H1 (cell line): Measurements from ENCODE around the gene ARR3. TPM values are rescaled to one million over a fixed set of nuclear protein-coding genes. Genes with fewer than 3 reads are reported as not detected.

ENCODE experiments used
- polyA plus RNA-seq, 7 experiments: library from polyadenylated mRNA; depleted of rRNA in 3 of 7; stranded (reverse) in 5 of 7; unstranded in 2 of 7; fragments of >200 nt in 5 of 7; fragments of 200-250 nt in 2 of 7; gene quantifications; 1 replicate in 5 of 7; 2 replicates in 1 of 7; 4 replicates in 1 of 7; pipeline versions ENCODE4 v1.2.1 to v1.2.3, GENCODE V29; 2011 to 2013; ENCODE audit warnings: missing spikeins in 2 of 7, mixed read lengths in 2 of 7
- small RNA-seq: library from polyadenylated mRNA; stranded (forward); fragments of <200 nt; extraction: miRNeasy Mini kit (QIAGEN cat#:217004); gene quantifications from one replicate; pipeline ENCODE3, GENCODE V24; 2013; ENCODE audit not compliant: insufficient read depth
- total RNA-seq: library from RNA; stranded (reverse); fragmentation: NEBNext Ultra II Directional; extraction: Animal tissue kit (Norgen Biotek cat#: 25700); gene quantifications from 2 replicates; pipeline ENCODE4 v1.2.1, GENCODE V29; 2021

ARR3 gene
- total and polyA plus RNA-seq, 2 of the 8 experiments (the other 6 are each of a cell fraction or from before 2014, with no cell fraction given), result not detected

Small RNA genes within 50 kb of the gene (small RNA-seq; reads per million reads assigned to genes)
- 1.0 reads per million for gene RNA5SP507

Other genes starting within 250 kb of the ARR3 start
- not detected in 2 replicates for gene AWAT2, start 218.4 kb upstream of the ARR3 start, total RNA-seq
- not detected in 2 replicates for gene AWAT2, start 218.4 kb upstream of the ARR3 start, polyA plus RNA-seq (2011; rRNA removed)
- gene OTUD6A, start 205.9 kb upstream of the ARR3 start, total RNA-seq, result 0.17 TPM in 1 of 2 replicates, not detected in the other
- 0.09 and 0.27 TPM in 2 replicates for gene OTUD6A, start 205.9 kb upstream of the ARR3 start, polyA plus RNA-seq (2011; rRNA removed)
- gene IGBP1, start 134.9 kb upstream of the ARR3 start, total RNA-seq, result 40.5 and 45.4 TPM in 2 replicates
- 28.0 and 41.3 TPM in 2 replicates for gene IGBP1, start 134.9 kb upstream of the ARR3 start, polyA plus RNA-seq (2011; rRNA removed)
- gene DGAT2L6, start 90.9 kb upstream of the ARR3 start, total RNA-seq, result not detected in 2 replicates
- gene DGAT2L6, start 90.9 kb upstream of the ARR3 start, polyA plus RNA-seq (2011; rRNA removed), result not detected in 2 replicates
- not detected in 2 replicates for gene AWAT1, start 33.7 kb upstream of the ARR3 start, total RNA-seq
- not detected in 2 replicates for gene AWAT1, start 33.7 kb upstream of the ARR3 start, polyA plus RNA-seq (2011; rRNA removed)
- gene P2RY4, start 8.1 kb upstream of the ARR3 start, total RNA-seq, result not detected in 2 replicates
- 0.38 and 0.55 TPM in 2 replicates for gene P2RY4, start 8.1 kb upstream of the ARR3 start, polyA plus RNA-seq (2011; rRNA removed)
- not detected in 2 replicates for gene RAB41, start 13.8 kb downstream of the ARR3 start, total RNA-seq
- gene RAB41, start 13.8 kb downstream of the ARR3 start, polyA plus RNA-seq (2011; rRNA removed), result not detected in 2 replicates
- gene PDZD11, start 21.6 kb downstream of the ARR3 start, total RNA-seq, result 29.1 and 31.5 TPM in 2 replicates
- gene PDZD11, start 21.6 kb downstream of the ARR3 start, polyA plus RNA-seq (2011; rRNA removed), result 37.6 and 55.9 TPM in 2 replicates
- 35.7 and 36.6 TPM in 2 replicates for gene KIF4A, start 21.8 kb downstream of the ARR3 start, total RNA-seq
- 8.4 and 10.9 TPM in 2 replicates for gene KIF4A, start 21.8 kb downstream of the ARR3 start, polyA plus RNA-seq (2011; rRNA removed)
- gene GDPD2, start 155.0 kb downstream of the ARR3 start, total RNA-seq, result 25.6 and 27.6 TPM in 2 replicates
- gene GDPD2, start 155.0 kb downstream of the ARR3 start, polyA plus RNA-seq (2011; rRNA removed), result 68.3 and 75.5 TPM in 2 replicates
- 57.1 and 63.8 TPM in 2 replicates for gene DLG3, start 176.5 kb downstream of the ARR3 start, total RNA-seq
- gene DLG3, start 176.5 kb downstream of the ARR3 start, polyA plus RNA-seq (2011; rRNA removed), result 22.4 and 29.2 TPM in 2 replicates